NCI-H1436 treated with DMSO at 0.1 percent for 48 hours (cell line): ENCODE data around the gene ACAD8.

Source experiments
- DNase-seq: peaks from one replicate; lab custom pipeline; 2025; lab: John Stamatoyannopoulos, UW

ACAD8 gene

DNA sequence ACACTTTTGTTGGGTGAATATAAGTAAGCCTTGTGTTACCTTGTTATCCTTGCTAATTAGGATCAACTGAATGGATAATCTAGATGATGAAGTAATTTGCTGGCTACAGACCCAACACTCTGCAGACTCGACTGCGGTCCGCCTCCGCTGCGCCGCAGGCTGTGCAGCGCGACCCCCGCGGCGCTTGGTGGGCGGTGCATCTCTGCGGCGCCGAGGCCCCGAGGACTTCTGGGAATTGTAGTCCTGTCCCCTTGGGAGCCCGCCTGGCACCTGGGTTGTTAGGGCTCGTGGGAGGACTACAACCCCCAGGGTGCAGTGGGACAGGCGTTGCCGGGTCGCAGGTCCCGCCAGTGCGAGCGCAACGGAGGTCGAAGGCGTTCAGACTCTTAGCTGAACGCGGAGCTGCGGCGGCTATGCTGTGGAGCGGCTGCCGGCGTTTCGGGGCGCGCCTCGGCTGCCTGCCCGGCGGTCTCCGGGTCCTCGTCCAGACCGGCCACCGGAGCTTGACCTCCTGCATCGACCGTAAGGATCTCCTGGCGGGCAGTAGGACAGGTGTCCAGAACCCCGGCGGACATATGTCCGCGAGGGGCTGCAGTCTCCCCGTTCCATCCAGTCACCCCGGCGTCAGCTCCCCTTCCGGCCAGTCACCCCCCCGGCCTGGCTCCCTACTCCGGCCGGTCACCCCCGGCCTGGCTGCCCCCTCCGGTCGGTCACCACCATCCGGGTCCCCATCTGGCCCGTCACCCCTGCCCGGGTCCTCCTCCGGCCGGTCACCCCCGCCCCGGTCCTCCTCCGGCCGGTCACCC is at the start of gene ACAD8, which contains the start of gene THYN1:
Gene ACAD8, plus strand, starts transcription at position 381 of the 806 bp plus-strand sequence. Its CDS starts 33 bp downstream, at position 414.
Gene THYN1, minus strand, starts transcription at position 165 of the 806 bp plus-strand sequence. CDS start 470 bp downstream, outside the sequence.
- peak; percentile 77 for DNase-seq

DNA sequence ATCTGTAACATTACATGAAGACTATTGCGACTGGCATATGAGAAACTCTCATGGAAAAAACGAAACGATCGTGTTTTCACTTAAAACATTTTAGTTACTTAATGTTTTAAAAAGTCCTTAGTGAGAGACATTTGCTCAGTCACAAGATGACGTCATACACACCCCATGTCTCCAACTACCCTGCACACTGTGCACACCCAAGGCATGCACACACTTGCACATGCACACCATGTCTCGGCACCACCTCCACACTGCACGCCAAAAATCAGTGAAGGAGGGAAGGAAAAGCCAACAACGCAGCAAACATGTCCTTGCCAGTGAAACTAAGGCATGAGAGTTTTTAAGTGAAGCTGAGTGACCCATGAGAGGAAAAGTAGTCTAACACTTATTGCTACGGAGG is 47.6 kb upstream of the ACAD8 start:
- DNase-seq = no peak

- DNase-seq = no peak
Measured at GRCh38 chr11:134206185-134206584, 47.2 kb upstream of the ACAD8 start.

GRCh38 chr11:134207538-134208239 is 45.7 kb upstream of the ACAD8 start:
- no peak for DNase-seq

DNA sequence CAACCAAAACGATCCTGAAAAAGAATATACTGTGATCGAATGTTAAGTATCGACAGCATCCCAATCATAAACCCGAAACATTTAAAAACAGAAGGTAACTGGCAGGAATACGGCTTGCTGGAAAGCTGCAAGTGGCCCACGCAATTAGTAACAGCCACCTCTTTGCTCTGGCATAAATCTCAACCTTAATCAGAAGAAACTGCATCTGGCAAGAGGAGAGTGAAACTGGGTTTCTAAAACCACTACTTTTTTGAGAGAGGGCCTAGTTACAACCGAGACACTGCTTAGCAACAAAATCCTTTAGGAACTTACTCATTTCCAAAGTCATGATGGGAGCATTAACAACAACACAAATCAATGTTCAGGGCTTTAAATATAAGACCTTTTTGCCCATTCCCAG is 37.5 kb upstream of the ACAD8 start:
- DNase-seq = no peak

GRCh38 chr11:134216816-134217215 is 36.6 kb upstream of the ACAD8 start:
- no peak for DNase-seq

DNA sequence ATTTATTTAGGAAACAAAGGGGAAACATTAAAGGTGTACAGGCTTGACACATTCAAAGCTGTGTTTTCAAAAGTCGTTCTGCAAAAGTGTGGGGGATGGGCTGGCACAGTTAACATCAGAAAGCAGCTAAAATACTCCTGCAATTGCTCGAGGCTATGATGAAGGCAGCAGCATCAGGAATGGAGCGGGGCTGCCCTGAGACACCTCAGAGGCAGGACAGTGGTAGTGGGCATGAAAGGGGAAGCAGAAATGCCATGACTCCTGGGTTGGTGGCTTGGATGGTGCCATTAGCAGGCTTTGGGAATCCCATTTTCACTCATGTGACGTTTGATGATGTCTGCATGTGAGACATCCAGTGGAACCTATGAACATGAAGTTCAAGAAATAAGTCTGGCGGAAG is 30.2 kb upstream of the ACAD8 start:
- no peak for DNase-seq

- peak; percentile 88 for DNase-seq
Measured at GRCh38 chr11:134223836-134224709, 29.3 kb upstream of the ACAD8 start, which contains the start of the genes NCAPD3 and VPS26B. Gene NCAPD3, minus strand, starts transcription at chr11:134223967. Its CDS starts 41 bp downstream, at chr11:134223926. Gene VPS26B, plus strand, starts transcription at chr11:134224671. Its CDS starts 452 bp downstream, at chr11:134225123.

DNA sequence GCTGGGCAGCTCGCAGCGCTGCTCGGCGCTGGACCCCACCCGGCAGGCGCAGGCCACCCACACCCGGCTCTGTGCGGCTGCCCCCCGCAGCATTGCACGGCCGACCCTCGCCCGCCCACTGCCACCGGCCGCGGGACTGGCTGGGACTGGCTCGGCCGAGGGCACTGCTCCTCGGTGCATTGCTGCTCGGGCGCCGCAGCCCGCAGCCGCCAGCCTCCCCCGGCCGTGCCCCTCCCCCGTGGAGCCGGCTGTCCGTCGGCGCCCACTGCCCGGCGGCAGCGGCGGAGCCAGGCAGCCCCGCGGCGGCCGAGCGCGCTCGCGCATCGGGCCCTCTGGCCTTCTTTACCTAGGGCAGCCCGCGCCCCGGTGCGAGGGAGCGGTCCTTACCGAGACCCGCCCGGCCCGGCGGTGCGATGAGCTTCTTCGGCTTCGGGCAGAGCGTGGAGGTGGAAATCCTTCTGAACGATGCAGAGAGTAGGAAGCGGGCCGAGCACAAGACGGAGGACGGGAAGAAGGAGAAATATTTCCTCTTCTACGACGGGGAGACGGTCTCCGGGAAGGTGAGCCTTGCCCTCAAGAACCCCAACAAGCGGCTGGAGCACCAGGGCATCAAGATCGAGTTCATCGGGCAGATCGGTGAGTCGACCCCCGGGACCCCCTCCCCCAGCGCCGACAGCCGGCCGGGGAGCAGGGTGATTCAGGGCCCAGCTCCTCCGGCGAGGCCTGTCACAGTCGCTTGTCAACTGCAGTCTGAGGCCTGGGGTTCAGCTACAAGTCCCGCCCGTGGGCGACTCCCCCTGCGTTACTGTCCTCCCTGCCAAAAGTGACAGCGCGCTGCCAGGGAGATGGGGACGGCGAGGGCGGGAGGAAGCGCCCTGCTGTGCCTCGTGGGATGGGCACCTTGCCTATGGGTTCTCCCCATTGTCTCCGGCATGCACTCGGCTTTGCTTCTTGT is 28.4 kb upstream of the ACAD8 start:
- DNase-seq = no peak

DNA sequence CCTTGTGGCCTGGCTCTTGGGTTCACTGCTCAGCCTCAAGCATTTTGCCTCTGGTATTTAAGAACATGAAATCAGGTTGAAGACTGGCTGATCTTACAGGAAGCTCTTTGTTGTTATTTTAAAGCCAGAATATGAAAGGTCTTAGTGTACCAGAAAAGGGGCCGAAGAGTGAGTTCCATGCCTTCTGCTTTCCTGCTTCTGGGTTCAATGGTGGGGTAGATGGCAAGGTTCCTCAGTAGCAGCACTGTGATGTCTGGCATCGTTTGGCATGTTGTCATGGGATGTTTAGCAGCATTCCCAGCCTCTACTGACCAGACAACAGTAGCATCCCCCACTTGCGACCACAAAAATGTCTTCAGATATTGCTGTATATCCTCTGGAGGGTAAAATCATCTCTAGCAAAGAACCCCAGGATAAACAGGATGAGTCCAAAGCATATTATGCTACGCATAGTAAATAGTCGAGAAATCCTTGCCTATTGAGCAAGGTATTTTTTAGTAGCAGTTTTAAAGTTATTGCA is 26.5 kb upstream of the ACAD8 start:
- DNase-seq = no peak

DNA sequence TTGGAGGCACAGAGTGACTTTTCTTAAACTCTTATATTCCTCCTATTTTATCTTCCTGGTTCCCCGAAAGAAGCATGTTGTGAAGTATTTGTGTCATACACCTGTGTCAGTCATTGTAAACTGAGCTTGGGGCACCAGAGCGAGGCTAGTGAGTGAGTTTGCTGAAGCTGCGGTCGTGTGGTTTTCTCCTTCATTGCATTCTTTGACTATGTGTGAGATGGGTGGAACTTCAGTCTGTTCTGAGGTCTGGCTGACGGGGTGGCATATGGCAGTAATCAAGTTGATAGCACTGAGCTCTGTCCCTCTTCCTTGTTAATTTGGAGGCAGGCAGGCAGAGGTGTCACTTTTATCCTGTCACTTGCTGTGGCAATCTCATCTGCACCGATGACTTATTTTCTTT is 24.7 kb upstream of the ACAD8 start:
- DNase-seq = no peak

- DNase-seq = no peak
Measured at GRCh38 chr11:134229126-134229790, 24.1 kb upstream of the ACAD8 start.

GRCh38 chr11:134230339-134230738 is 23.0 kb upstream of the ACAD8 start:
- no peak for DNase-seq

DNA sequence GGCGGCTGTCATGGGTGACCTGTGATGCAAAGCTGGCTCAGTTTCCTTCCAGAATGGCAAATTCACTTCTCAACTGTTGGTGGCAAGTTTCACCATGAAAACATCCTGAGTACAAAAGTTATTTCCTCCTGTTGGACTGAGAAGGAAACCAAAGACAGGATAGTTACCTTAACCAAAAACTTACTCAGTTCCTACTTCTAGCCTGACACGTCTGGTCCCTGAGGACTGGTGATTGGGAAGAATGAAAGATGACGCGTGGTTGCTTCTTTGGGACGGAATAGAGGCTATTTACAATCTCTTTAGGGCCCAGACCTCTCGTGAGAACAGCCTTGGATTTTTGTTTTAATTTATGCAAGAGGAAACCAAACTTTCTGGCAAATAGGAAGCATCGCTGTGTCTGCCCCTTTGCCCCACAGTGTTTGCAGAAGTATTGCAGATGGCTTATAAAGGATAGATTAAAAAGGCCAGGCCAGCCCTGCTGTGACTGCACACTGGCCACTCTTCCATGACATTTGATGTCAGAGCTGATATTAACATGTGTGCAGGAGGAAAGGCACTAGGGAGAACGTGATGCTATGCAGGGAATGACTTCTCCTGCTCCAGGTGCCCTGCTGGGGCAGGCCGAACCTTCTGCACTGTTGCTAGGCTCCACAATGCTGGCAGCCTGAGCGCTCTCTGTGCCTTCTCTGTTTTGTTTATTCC is 21.3 kb upstream of the ACAD8 start:
- DNase-seq = no peak

DNA sequence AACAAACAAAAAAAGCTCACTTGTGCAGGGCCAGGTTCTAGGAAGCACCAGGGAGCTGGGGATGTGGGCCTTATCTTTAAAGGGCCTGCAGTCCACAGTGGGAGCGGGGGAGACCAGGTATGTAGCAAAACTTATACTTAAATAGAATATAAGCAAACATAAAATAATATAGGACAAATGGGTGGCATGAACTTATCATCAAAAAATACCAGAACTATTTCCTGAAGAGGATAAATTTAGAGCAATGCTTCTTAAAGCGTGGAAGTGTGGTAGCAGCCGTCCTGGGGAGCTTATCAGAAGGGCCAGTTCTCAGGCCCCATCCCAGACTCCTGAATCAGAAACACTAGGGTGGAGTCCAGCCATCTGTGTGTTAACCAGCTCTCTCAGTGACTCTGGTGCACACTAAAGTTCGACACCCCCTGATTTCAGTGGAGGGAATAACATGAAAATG is 19.6 kb upstream of the ACAD8 start:
- no peak for DNase-seq

DNA sequence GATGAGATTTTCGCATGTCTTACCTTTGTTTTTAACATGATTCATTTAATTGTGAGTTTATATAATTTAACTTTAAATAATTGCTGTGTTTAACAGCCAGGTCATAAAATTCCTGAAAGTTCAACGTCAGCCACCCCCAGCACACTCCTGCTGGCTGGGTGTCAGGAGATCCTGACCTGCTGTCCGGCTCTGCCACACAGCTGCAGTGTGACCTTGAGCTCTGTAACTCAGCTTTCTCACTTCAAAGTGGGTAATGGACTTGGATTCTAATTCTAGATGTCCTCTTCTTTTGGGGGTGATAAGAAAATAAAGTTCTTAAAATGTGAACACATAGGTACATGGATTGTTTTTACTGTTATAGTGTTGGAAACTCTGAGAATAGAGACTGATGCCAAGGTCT is 18.0 kb upstream of the ACAD8 start:
- no peak for DNase-seq

DNA sequence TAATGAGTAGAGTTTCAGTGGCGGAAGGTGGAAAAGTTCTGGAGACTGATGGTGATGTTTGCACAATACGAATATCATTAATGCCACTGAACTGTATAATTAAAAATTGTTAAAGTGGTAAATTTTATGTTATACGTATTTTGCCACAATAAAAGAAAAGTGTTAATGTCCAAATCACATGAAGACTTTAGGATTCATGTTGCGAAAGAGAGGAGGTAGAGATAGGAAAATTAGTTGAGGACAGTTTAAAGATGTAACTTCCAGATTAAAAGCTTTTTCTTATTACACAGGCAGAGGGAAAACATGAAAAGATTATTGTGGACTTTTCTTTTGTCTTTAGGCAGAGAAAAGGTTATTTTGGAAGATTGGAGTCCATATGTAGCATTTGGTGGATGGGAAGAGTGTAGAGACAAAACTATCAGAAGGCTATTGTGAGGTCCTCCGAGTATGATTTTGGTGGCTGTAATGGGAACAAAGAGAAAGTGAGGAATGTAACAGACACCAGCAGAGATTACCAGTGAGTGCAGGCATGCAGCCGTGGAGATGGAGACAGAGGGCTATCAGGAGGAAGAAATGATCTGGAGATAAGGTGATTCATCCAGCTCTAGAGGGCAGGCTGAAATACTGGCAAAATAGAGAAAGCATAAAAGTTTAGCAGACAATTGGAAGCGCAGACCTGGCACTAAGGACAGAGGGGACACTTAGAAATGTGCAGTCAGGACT is 16.4 kb upstream of the ACAD8 start:
- no peak for DNase-seq

DNA sequence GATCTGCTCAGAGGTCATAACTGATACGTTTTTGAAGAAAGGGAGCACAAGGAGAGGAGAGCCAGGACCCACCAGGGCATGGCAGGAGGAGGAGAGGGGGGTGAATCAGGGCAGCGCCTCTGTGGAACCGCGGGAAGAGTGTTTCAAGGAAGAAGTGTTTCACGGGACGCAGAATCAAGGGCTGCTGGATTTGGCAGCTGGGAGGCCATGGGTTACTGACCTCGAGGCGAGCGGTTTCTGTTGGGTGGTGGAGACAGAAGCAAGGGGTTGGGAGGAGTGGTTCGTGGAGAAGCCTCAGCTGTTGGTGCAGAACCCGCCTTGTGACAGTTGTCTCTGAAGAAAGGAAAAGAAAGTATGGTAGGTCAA is 15.8 kb upstream of the ACAD8 start:
- DNase-seq = no peak

- no peak for DNase-seq
Measured at GRCh38 chr11:134238956-134239355, 14.4 kb upstream of the ACAD8 start.
